A673 (cell line): Measurements from ENCODE around the gene SMAP2.

Experiments
- EZH2 ChIP-seq: fragments of 200-600 bp; sonication (generic); IDR thresholded peaks from 2 replicates; pipeline ENCODE4 v1.6.1; 2017; ENCODE audit warnings: borderline replicate concordance, low read depth, mild to moderate bottlenecking, mixed read lengths, antibody characterized with exemption, low read length; ENCODE audit not compliant: poor library complexity, severe bottlenecking
- TF ChIP-seq, protein P1 (sequence below): fragments of 300-800, 200-600 bp; sonication (generic); conservative IDR thresholded peaks from 2 replicates; pipeline ENCODE4 v1.5.1; 2017; ENCODE audit warnings: low read depth, mild to moderate bottlenecking, antibody characterized with exemption, low read length, moderate library complexity, mixed read lengths

- TF ChIP-seq, protein P1, sequence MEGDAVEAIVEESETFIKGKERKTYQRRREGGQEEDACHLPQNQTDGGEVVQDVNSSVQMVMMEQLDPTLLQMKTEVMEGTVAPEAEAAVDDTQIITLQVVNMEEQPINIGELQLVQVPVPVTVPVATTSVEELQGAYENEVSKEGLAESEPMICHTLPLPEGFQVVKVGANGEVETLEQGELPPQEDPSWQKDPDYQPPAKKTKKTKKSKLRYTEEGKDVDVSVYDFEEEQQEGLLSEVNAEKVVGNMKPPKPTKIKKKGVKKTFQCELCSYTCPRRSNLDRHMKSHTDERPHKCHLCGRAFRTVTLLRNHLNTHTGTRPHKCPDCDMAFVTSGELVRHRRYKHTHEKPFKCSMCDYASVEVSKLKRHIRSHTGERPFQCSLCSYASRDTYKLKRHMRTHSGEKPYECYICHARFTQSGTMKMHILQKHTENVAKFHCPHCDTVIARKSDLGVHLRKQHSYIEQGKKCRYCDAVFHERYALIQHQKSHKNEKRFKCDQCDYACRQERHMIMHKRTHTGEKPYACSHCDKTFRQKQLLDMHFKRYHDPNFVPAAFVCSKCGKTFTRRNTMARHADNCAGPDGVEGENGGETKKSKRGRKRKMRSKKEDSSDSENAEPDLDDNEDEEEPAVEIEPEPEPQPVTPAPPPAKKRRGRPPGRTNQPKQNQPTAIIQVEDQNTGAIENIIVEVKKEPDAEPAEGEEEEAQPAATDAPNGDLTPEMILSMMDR: no peak
- TF ChIP-seq EZH2: no peak
Measured at GRCh38 chr1:40414331-40414730, 40.8 kb downstream of the SMAP2 start.
